HG02840 (cell line): ENCODE results near the gene ZSCAN31.

Experiments used
- ATAC-seq: cut with Tn5 transposase; IDR thresholded peaks from one replicate; pipeline ENCODE4 v1.9.1; 2021; ENCODE audit warnings: mild to moderate bottlenecking, moderate library complexity, moderate number of reproducible peaks; ENCODE audit not compliant: unreplicated experiment, low FRiP score

Gene ZSCAN31

DNA sequence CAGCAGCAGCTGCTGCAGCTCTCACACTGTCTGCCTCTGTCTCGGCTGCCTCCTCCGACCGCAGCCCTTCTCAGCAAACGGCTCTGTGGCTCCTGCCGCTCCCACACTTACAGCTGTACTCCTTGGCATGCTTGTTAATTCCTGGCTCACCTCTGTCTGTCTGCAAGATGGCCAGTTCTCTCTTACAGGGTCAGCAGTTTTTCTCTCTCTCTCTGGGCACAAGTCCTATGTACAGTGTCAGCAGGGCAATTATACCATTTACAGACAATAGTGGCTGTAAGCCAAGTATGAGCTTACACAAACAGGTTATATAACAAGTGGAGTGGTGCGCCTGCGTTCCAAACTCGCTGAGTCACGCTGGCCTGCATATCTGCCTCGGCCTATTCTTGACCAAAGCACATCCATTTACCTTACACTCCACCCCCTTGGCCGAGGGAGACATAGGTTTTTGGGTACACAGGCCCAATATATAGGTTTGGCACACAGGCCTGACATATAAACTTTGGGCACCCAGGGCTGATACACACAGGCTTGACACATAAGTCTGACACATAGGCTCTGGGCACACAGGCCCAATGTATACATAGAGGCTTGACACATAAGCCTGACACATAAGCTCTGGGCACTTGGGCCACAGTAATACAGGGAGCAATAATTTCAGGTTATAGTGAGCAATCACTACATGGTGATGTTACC lies 18.2 kb upstream of the ZSCAN31 start:
- ATAC-seq, result no peak

DNA sequence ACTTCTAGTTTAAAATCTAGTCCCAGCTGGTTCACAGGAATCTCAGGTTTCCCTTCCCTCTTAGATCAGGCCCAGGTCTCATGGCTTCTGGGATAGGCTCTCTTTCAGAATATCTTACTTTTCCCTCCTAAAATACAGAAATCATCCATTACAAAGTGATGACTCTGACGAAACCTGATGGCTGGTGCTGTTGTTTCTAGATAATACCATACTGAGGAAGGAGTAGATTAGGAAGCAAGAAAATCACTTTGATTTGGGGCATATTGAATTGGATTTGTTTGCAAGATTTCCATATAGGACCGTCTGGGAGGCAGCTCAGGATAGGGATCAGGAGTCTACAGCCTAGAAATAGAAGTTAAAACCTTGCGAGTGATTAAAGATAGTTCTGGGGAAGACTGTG lies 17.4 kb upstream of the ZSCAN31 start:
- no peak for ATAC-seq

DNA sequence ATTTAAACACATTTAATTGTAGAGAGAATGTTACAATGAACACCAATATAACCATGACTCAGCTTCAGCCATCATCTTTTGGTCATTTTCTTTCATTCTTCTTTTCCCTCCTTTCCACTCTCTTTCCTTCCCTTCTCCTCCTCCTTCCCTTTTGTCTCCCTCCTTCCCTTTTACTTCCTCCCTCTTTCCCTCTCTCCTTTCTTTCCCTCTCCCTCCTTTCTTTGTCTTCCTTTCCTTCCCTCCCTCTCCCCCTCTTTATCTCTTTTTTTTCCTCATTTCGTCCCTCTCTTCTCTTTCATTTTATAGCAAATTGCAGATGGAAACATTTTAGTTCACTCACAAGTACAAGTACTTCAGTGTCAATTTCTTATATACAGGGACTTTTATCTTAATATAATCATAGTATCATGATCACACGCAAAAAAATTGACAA lies 15.6 kb upstream of the ZSCAN31 start:
- ATAC-seq, result no peak

DNA sequence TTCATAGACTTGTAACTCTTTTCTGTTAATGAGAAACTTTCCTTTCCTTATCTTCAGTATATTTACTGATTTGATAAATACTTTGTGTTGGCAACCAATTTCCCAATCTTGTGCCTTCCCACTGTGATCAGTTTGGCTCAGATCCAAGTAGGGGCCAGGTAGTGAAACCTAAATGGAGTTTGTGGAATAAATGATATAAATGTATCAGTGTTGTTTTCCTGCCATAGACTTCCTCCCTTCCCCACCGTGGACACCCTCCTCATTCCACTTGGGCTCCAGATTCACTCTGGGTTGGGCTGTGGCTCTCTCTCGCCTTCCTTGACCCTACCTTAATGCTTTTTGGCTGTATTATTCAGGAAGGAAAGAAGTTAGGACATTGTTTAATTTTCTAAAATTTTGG lies 15.1 kb upstream of the ZSCAN31 start:
- no peak for ATAC-seq

DNA sequence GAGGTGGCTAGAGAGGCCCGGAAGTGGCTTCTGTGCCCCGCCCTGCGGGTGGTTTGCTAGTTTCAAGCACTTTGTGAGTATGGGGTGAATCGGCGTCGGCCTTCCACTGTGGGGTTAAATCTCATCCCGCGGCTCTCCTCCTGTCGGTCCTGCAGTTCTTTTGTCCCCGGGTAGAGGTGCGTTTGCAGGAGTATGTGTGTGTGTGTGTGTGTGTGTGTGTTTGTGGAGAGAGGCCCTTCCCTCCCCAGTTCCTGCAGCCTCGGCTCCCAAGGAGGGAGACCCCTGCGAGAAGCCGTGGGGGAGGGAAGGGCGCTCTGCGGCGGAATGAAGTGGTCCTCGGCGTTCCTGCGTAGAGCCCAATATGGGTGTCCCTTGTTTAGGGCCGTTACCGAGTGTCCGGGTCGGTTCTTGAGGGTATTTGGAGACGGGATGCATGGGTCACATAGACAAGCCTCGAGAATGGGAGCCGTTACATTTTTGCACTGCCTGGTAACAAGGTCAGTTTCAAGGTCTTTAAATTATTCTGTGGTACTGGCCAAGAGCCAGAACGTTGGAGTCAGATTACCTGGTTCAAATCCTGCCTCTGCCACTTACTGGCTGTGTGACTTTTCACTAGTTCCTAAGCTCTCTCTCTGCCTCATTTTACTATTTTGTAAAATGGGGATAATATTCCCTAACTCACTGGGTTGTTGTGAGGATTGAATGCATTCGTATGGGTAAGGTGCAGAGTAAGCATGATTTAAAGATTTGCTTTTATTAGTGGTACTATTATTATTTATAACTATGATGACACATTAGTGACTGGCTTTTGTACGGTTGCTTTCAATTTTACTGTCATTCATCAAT lies 14.2 kb upstream of the ZSCAN31 start, which contains the start of gene ZKSCAN3:
ZKSCAN3 (plus strand) TSS at position 56 of the 846 bp plus-strand sequence. CDS start 9,640 bp downstream, outside the sequence.
- peak; percentile 91 for ATAC-seq

DNA sequence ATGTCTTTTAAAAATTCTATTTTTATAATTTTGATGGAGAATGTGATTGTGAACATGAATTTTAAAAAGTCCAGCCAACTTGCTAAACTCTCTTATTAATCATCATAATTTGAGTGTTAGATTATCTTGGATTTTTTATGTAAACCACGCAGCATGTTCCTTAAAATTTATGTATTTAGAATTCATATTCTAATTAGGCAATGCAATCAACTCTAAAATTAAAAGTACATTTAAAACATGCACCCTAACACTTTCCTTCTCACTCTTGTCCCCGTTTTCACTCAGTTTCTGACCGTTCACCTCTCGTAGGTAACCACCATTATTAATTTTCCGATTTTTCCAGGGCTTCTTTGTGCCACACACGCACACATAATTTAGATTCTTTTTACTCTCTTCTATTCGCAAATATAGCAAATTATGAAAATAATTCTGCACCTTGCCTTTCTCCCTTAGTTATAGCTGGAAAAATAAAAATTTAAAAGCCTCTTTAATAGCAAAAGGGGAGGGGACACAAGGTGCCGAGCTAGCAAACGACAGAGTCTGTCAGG lies 13.5 kb upstream of the ZSCAN31 start:
- no peak for ATAC-seq

DNA sequence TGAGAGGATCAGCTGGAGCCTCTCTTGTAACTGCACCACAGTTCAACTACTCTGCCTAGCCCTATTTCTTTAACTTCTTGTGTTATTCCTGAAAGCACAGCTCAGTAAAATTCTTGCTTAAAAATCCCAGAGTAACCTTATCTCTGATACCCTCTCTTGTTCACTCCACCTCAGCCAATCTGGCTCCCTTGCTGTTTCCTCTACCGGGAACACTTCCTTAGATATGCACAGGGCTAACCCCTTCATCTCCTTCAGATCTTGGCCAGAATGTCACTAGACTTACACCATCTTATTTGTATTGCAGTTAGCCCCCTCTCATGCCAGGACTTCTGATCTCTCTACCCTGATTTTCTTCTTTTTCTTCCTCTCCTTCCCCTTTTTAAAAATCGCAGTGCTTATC lies 11.2 kb upstream of the ZSCAN31 start:
- ATAC-seq, result no peak

DNA sequence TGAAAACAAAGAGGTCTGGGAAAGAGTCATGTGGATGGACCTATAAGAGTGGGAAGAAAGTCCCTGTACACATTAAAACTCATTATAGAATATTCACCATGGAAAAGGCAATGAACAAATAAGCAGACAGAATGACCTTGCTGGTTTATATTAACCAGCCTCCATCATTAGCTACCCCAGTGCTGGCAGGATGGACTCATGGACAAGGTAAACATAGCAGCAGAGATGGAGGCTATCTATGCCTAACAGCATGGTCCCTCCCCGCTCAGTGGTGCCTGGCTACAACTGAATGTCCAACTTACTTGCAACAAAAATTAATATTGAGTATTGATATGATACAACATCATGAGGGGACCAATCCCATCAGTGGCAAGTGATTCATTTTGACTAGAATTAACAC lies 9.3 kb upstream of the ZSCAN31 start:
- no peak for ATAC-seq

DNA sequence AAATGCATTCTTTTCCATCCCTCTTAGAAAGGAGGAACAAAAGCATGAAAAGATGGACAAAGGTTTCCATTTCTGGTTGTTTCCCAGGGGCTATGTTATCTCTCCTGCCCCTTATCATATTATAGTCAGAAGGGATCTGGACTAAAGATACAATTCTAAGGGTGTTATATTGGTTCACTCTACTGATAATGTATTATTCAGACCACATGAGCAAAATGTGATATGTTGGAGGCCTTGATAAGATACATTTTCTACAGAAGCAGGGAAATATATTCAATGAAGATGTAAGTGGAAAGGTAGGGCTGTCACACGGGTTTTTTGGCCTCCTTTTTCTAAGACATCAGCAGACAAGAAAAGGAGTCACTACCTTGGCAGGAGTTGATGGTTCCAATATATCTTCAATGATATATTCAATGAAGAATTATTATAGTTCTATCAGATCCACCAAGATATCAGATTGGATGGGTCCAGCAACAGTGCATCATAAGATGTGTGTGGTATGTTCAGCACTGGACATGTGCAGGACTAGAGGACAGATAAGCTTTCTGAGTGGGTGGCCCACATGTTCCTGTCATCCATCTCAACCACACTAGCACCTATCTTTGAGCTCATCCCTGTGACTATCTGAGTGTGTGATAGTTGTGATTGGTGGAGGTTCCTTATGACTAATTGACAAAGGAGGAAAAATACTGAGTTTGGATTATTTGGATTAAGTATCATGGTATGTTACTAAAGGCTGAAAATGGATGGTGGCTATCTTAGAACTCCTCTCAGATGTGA lies 8.1 kb upstream of the ZSCAN31 start:
- ATAC-seq, result no peak

DNA sequence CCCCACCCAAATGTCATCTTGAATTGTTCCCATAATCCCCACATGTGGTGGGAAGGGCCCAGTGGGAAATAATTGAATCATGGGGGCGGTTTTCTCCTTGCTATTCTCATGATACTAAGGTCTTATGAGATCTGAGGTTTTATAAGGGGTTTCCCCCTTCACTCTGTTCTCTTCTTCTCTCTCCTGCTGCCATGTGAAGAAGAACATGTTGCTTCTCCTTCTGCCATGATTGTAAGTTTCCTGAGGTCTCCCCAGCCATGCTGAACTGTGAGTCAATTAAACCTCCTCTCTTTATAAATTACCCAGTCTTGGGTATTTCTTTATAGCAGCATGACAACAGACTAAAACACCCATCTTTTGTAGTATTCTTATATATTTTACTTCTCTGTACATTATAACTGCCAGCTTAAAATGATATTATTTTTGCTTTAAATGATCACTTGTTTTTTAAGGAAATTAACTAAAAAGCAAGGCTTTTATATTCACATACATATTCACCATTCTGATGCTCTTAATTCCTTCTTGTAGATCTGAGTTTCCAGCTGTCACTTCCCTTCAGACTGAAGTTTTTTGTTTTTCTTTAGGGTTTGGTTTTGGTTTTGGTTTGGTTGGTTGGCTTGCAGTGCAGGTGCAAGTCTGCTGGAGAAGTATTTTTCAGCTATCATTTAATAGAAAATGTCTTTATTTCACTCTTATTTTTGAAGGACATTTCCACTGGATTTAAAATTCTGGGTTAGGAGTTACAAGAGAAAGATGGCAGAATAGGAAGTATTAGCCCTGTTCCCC lies 4.6 kb upstream of the ZSCAN31 start:
- no peak for ATAC-seq

DNA sequence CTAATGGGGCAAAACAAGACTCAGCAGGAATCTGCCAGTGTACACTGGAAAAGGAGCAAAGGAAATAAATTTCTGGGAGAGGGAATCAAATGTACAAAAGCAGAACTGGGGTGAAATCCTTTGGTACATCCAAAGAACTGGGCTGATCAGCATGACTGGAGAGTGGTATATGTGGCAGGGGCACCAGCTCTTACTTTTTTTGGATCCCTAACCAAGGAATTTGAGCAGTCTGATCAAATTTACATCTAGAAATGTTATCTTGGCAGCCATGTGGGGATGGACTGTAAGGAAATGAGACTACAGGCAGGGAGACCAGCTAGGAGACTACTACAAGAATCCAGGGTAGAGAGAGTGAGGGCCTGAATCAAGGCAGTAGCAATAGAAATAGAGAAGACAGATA lies 1.2 kb upstream of the ZSCAN31 start:
- no peak for ATAC-seq

DNA sequence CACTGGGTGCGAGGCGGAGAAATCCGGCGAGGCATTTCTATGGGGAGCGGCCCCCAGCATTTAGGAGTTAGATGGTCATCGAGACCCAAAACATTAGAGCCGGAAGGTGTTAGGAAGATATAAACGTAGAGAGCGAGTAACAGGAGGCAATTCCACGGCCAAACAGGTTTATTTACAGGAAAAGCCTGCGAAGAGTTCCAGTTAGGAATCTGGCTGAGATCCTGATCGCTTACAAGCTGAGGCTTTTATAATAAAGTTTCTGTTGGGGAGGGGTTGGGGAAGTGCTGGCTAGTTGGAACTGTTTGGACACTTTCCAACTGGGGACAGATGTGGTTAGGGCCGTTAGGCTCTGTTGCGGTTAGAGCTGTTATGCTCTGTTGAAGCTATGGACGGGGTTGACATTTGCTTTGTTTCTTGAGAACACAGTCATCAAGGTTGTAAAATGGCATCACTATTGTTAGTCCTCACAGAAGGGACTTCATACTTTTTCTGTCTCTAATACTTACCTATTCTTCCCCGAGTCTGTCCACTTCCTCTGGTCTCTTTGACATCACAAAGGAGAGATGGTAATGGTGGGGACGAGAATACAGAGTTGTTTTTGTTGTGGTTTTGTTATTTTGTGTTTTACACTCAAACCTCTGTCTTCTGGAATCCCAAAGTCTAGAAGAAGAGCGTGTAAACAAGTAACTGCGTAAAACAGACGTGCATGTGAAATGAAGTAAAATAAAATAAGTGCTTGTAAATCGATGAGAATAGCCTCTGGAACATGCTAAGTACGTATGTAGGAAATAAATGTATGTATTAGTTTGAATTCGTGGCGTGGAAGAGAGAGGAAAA lies 554 bp upstream of the ZSCAN31 start:
- ATAC-seq, result peak; percentile 38

DNA sequence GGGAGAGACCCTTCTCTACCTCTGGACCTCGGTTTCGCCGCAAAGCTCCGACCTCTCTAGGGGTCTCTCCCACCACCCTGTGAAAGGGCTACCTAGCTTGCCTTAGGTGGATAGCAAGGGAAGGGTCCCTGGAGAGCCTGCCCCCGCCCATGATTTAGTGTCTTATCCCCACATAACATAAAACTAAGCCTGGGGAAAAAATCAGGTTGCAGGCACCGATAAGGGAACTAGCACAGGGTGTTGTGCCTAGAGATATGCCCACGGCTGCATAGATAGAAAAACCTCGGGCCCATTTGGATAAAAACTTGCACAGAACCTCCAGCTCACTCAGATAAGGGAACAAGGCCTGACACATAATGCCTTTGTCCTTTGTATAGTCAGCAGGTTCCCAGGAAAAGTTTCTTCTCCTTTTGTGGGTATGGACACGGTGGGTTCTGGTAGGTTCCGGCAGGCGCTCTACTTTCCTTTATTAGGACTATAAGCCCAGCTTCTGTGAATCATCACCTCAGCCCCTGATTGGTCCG lies 846 bp downstream of the ZSCAN31 start:
- ATAC-seq, result no peak

DNA sequence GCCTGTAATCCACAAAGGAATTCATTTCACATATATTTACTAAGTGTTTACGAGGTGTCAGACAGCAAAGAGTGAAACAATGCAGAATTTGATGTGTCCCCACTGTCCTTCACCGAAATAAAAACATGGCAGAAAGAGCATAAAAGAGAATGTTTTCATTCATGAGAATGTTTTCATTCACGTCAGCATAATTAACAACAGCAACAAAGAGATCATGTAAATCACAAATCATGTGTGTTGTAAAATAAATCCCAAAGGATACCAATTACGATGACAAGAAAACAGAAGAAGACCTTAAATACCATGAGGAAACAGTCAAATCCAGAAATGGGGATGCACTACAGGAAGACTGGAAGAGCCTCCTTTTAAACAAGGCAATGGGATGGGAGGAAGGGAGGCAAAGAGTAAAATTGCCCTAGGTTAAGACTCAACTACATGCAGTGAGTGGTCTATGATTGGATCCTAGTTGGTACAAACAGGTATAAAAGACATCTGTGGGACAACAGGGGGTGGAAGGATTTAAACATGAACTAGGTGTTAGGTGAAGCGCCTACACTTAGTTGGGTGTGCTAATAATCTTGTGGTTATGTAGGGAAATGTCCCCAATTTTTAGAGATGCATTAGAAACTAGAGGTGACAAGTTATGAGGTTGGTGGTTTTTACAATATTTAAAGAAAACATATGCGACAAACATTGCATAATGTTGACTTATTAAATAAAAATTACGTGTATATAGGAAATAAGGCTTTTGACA lies 1.5 kb downstream of the ZSCAN31 start:
- ATAC-seq, result no peak

DNA sequence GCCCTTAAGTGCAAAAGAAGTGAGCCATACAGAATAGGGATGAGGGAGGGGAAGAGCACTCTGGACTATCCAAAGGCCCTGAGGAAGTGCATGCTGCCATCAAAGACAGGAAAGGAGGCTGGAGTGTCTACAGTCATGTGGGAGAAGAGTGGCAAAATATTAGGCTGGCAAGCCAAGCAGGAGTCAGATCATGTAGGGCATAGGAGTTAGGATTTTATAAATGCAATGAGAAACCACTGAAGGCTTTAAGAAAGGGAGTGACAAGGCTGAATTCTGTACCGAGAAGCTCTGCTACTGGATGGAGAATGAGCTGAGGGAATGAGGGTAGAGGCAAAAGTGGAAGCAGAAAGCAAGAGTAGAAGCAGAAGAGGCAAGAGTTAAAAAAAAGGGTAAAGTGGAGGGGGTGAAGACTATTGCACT lies 2.3 kb downstream of the ZSCAN31 start:
- no peak for ATAC-seq

DNA sequence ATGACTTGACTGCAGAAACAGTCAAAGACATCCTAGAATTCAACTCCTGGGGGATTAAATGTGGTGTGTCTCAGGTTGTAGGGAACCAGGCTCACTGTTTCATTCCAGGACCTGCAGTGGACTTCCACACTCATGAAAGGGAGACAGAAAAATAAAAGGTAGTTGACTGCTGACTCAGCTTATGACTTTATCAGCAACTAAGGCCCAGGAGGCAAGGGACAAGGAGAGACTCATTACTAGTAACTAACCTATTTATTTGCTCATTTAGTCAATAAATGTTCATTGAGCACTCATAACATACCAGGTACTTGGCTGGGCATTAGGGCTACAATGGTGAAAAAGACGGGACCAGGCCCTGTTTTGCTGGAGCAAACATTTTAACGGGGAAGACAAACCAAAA lies 2.9 kb downstream of the ZSCAN31 start:
- no peak for ATAC-seq

DNA sequence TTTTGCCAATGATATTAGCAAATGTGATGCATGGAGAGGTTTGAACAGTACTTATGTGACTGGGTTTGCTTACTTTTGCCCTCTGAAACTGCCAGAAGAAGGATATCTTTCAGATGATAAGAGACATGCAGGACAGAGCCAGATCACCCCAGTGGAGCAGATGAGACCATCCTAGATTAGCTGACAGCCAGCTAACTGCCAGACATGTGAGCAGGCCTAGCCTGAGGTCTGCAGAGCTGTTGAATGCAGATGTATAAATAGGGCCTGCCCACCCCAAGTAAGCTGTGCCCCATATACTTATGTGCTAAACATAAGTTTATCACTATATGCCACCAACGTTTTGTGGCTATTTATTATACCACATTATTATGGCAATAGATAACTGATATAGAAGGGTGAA lies 5.9 kb downstream of the ZSCAN31 start:
- ATAC-seq, result no peak

DNA sequence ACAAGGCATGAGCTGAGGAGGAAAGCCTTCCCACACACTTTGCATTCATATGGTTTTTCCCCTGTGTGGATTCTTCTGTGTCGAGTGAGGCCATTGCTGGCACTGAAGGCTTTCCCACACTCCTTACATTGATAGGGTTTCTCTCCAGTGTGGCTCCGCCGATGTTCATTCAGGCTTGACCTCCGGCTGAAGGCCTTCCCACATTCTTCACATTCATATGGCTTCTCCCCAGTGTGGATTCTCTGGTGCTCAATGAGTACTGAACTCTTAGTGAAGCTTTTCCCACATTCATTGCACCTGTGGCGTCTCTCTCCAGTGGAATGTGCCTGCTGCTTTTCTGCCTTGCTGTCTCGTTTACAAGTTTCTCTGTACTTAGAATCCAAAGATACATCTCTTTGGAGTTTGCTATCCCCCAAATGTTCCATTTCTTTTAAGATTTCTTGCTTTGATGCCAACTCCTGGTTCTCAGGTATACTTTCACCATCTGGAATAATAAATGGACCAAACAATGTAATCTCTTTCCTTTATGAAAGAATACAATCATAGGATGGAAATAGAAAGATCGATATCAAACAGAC lies 9.5 kb downstream of the ZSCAN31 start:
- no peak for ATAC-seq
